ENCODE data around the gene OXT. TPM values are rescaled to one million over a fixed set of nuclear protein-coding genes. Genes with fewer than 3 reads are reported as not detected.
"Not testable (repeated sequence)": the region's sequence is repeated elsewhere in the genome, so short reads cannot be mapped to it uniquely, and the experiment has no call there.

OXT gene
- not detected in 2 replicates for total RNA-seq
- long read RNA-seq, result 0 reads

DNA sequence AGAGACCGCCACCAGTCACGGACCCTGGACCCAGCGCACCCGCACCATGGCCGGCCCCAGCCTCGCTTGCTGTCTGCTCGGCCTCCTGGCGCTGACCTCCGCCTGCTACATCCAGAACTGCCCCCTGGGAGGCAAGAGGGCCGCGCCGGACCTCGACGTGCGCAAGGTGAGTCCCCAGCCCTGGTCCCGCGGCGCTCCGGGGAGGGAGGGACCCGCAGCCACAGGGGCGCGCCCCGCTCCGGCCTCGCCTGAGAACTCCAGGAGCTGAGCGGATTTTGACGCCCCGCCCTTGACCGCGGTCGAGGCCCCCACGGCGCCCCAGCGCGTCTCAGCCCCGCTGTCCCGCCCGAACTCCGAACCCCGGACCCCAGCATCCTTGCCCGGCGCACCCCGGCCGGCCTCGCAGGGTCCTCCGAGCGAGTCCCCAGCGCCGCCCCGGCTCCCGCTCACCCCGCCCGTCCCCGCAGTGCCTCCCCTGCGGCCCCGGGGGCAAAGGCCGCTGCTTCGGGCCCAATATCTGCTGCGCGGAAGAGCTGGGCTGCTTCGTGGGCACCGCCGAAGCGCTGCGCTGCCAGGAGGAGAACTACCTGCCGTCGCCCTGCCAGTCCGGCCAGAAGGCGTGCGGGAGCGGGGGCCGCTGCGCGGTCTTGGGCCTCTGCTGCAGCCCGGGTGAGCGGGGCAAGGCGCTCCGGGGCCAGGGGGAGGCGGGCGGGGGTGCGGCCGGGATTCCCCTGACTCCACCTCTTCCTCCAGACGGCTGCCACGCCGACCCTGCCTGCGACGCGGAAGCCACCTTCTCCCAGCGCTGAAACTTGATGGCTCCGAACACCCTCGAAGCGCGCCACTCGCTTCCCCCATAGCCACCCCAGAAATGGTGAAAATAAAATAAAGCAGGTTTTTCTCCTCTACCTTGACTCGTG is at the start of gene OXT:
Gene OXT, plus strand, starts transcription at position 11 of the 920 bp plus-strand sequence. Its CDS starts 36 bp downstream, at position 47.
- H3K27ac Mint-ChIP-seq, result peak within 1 kb of the TSS; percentile 78
- H3K4me3 Mint-ChIP-seq (ENCODE audit: low read depth), result peak within 1 kb of the TSS; percentile 56
- DNase-seq (ENCODE audit: low spot score, unreplicated experiment), result no peak
- peaks cover 32% of the 10 kb centered on the region for H3K27me3 Mint-ChIP-seq
- H3K9me3 Mint-ChIP-seq (ENCODE audit: low read depth), result no peaks in the 10 kb centered on the region
- H3K4me1 Mint-ChIP-seq (ENCODE audit: low read depth), result peaks cover 6% of the 10 kb centered on the region
- TF ChIP-seq, protein P1, sequence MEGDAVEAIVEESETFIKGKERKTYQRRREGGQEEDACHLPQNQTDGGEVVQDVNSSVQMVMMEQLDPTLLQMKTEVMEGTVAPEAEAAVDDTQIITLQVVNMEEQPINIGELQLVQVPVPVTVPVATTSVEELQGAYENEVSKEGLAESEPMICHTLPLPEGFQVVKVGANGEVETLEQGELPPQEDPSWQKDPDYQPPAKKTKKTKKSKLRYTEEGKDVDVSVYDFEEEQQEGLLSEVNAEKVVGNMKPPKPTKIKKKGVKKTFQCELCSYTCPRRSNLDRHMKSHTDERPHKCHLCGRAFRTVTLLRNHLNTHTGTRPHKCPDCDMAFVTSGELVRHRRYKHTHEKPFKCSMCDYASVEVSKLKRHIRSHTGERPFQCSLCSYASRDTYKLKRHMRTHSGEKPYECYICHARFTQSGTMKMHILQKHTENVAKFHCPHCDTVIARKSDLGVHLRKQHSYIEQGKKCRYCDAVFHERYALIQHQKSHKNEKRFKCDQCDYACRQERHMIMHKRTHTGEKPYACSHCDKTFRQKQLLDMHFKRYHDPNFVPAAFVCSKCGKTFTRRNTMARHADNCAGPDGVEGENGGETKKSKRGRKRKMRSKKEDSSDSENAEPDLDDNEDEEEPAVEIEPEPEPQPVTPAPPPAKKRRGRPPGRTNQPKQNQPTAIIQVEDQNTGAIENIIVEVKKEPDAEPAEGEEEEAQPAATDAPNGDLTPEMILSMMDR (IDR thresholded peaks at IDR 0.05; ENCODE audit: unreplicated experiment), result no peak
- H3K36me3 Mint-ChIP-seq (ENCODE audit: insufficient read depth), result no peaks in the 10 kb centered on the region

DNA sequence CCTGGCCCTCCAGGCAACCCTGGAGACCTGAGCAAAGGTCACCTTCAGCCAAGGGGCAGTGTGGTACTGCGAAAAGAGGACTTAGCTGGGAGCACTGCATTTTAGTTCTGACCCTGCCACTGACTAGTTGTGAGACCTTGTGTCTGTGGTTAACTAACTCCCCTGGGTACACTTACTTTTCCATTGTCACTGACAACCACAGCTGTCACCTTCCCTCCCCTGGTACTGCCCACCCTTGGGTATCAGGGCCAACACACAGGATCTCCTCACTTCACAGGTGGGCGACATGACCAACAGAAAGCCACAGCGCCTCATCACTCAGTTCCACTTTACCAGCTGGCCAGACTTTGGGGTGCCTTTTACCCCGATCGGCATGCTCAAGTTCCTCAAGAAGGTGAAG is 49.6 kb upstream of the OXT start:
- Mint-ChIP-seq H3K4me1 (ENCODE audit: low read depth) (peaks cover 30% of the 10 kb centered on the region), H3K9me3 (ENCODE audit: low read depth) (peaks cover 4% of the 10 kb centered on the region), H3K27ac (peak overlapping the region; percentile 15), H3K4me3 (ENCODE audit: low read depth) (no peak overlapping the region), H3K36me3 (ENCODE audit: insufficient read depth) (peaks cover 42% of the 10 kb centered on the region), H3K27me3 (no peaks in the 10 kb centered on the region)
- DNase-seq (ENCODE audit: low spot score, unreplicated experiment), result no peak
- TF ChIP-seq, protein P1 (IDR thresholded peaks at IDR 0.05; ENCODE audit: unreplicated experiment), result no peak

DNA sequence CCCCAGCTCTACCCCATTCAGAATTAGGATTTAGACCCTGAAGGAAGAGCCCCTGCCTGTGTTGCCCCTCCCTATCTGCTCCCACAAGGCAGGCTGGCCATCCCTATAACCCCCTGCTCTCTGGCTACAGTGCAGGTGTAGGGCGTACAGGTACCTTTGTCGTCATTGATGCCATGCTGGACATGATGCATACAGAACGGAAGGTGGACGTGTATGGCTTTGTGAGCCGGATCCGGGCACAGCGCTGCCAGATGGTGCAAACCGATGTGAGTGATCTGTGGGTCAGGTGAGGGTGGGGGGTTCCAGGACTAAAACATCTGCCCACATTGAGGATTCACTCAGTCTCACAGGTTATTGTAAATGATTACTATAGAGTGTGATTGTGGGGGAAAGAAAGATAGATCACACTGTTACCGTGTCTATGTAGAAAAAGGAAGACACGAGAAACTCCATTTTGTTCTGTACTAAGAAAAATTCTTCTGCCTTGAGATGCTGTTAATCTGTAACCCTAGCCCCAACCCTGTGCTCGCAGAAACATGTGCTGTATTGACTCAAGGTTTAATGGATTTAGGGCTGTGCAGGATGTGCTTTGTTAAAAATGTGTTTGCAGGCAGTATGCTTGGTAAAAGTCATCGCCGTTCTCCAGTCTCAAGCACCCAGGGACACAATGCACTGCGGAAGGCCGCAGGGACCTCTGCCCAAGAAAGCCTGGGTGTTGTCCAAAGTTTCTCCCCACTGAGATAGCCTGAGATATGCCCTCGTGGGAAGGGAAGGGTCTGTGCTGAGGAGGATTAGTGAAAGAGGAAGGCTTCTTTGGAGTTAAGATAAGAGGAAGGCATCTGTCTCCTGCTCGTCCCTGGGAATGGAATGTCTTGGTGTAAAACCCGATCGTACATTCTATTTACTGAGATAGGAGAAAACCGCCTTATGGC is 48.6 kb upstream of the OXT start:
- not testable (repeated sequence) for DNase-seq (ENCODE audit: low spot score, unreplicated experiment); H3K27me3 Mint-ChIP-seq; H3K9me3 Mint-ChIP-seq (ENCODE audit: low read depth)
- H3K4me1 Mint-ChIP-seq (ENCODE audit: low read depth), result peaks cover 30% of the 10 kb centered on the region
- H3K4me3 Mint-ChIP-seq (ENCODE audit: low read depth), result peak overlapping the region; percentile 54
- peak overlapping the region; percentile 96 for H3K27ac Mint-ChIP-seq
- H3K36me3 Mint-ChIP-seq (ENCODE audit: insufficient read depth), result peaks cover 37% of the 10 kb centered on the region

DNA sequence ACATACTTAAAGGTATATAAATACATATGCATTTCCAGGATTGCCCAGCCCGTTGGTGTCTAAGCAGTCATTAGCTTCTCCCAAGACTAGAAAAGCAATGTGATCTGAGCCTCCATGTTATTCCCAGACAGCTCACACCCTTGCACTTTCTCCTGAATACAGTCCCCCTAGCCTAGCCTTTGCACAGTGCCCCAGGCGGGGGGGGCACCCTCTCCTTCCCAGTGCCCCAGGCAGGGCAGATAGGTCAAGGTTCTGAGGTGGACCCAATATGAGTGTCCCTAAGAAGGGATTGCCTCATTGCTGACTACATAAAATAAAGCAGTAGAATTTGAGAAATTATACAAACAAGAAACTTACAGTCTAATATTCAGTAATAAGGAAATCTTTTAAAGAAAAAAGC is 43.4 kb upstream of the OXT start:
- TF ChIP-seq, protein P1 (IDR thresholded peaks at IDR 0.05; ENCODE audit: unreplicated experiment), result no peak
- DNase-seq (ENCODE audit: low spot score, unreplicated experiment), result no peak
- Mint-ChIP-seq H3K27ac (no peak overlapping the region), H3K4me1 (ENCODE audit: low read depth) (peaks cover 15% of the 10 kb centered on the region), H3K27me3 (no peaks in the 10 kb centered on the region), H3K9me3 (ENCODE audit: low read depth) (no peaks in the 10 kb centered on the region), H3K36me3 (ENCODE audit: insufficient read depth) (peaks cover 19% of the 10 kb centered on the region), H3K4me3 (ENCODE audit: low read depth) (no peak overlapping the region)

DNA sequence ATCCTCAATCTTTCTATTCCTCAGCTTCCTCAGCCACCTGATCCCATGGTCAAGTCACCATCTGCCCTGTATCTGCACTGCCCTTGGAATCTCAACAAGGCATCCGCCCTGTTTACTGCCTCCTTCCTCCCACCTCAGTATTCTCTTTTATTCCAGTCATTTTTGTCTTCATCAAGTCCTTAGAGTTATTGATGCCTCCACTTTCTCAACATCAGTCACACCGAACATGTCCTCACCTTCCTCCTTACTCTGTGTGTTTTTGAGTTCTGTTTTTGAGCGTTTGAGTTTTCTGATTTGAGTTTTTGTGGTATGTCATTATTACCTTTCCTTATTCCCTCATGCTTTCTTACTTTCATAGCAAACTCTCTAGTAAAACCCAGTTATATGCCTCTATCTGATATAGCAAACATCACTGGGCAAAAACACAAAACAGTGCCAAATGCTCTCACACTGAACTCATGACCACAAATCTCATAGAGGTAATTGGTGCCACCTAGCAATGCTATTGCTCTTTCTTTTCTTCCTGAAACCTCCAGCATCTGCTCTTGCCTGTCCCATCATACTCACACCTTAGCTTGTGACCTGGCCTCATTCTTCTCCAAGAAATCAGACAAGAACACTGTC is 39.8 kb upstream of the OXT start:
- no peaks in the 10 kb centered on the region for H3K4me1 Mint-ChIP-seq (ENCODE audit: low read depth)
- no peaks in the 10 kb centered on the region for H3K9me3 Mint-ChIP-seq (ENCODE audit: low read depth)
- TF ChIP-seq, protein P1 (IDR thresholded peaks at IDR 0.05; ENCODE audit: unreplicated experiment), result no peak
- H3K27me3 Mint-ChIP-seq, result no peaks in the 10 kb centered on the region
- no peak overlapping the region for H3K4me3 Mint-ChIP-seq (ENCODE audit: low read depth)
- no peak for DNase-seq (ENCODE audit: low spot score, unreplicated experiment)
- no peak overlapping the region for H3K27ac Mint-ChIP-seq
- H3K36me3 Mint-ChIP-seq (ENCODE audit: insufficient read depth), result peaks cover 24% of the 10 kb centered on the region
